Ishikawa (cell line): ENCODE measurements around the gene GH1.

Experiments used
- CEBPB ChIP-seq: IDR thresholded peaks from 2 replicates; pipeline ENCODE4 v1.6.1; 2012
- CREB1 ChIP-seq: IDR thresholded peaks from 2 replicates; pipeline ENCODE4 v1.6.1; 2012; ENCODE audit warnings: low read depth
- EGR1 ChIP-seq: IDR thresholded peaks from 2 replicates; pipeline ENCODE4 v1.6.1; 2012
- EP300 ChIP-seq: IDR thresholded peaks from 2 replicates; pipeline ENCODE4 v1.6.1; 2012; ENCODE audit warnings: borderline replicate concordance
- FOXM1 ChIP-seq: IDR thresholded peaks from 2 replicates; pipeline ENCODE4 v1.6.1; 2012; ENCODE audit warnings: low read depth, borderline replicate concordance
- NFIC ChIP-seq: IDR thresholded peaks from 2 replicates; pipeline ENCODE4 v1.6.1; 2012
- RAD21 ChIP-seq: IDR thresholded peaks from 2 replicates; pipeline ENCODE4 v1.6.1; 2012; ENCODE audit warnings: low read depth
- TAF1 ChIP-seq: IDR thresholded peaks from 2 replicates; pipeline ENCODE4 v1.6.1; 2012; ENCODE audit warnings: low read depth, mild to moderate bottlenecking
- TCF12 ChIP-seq: IDR thresholded peaks from 2 replicates; pipeline ENCODE4 v1.6.1; 2012; ENCODE audit warnings: low read depth
- TEAD4 ChIP-seq: IDR thresholded peaks from 2 replicates; pipeline ENCODE4 v1.6.1; 2012
- USF1 ChIP-seq: IDR thresholded peaks from 2 replicates; pipeline ENCODE4 v1.6.1; 2012
- YY1 ChIP-seq: IDR thresholded peaks from 2 replicates; pipeline ENCODE4 v1.6.1; 2012; ENCODE audit warnings: low read depth
- ZBTB7A ChIP-seq: IDR thresholded peaks from 2 replicates; pipeline ENCODE4 v1.6.1; 2012; ENCODE audit warnings: low read depth
- TF ChIP-seq, protein P1 (sequence below): IDR thresholded peaks from 2 replicates; pipeline ENCODE4 v1.6.1; 2012; ENCODE audit warnings: low read depth, mild to moderate bottlenecking
- TF ChIP-seq, protein P2 (sequence below): IDR thresholded peaks from 2 replicates; pipeline ENCODE4 v1.6.1; 2012

The GH1 gene

DNA sequence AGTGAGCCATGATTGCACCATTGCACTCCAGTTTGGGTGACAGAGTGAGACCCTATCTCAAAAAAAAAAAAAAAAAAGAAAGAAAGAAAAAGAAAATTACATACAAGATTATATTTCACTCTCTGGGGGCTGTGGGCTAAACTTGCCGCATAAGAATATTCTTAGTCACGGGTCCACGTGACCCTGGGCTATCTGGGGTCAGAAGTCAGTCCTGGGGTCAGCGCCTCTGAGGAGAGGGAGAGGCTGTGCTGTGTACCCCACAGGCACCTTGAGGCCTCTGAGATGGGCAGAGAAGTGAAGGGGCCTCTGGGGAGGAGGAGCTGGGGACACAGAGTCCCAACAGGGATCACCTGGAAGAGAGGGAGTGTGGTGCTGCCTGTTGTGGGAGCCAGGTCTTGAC is 19.3 kb upstream of the GH1 start:
- no peak for TF ChIP-seq YY1
- TF ChIP-seq TEAD4 = no peak
- TF ChIP-seq ZBTB7A = no peak
- TF ChIP-seq TCF12 = no peak
- TF ChIP-seq, protein P1, sequence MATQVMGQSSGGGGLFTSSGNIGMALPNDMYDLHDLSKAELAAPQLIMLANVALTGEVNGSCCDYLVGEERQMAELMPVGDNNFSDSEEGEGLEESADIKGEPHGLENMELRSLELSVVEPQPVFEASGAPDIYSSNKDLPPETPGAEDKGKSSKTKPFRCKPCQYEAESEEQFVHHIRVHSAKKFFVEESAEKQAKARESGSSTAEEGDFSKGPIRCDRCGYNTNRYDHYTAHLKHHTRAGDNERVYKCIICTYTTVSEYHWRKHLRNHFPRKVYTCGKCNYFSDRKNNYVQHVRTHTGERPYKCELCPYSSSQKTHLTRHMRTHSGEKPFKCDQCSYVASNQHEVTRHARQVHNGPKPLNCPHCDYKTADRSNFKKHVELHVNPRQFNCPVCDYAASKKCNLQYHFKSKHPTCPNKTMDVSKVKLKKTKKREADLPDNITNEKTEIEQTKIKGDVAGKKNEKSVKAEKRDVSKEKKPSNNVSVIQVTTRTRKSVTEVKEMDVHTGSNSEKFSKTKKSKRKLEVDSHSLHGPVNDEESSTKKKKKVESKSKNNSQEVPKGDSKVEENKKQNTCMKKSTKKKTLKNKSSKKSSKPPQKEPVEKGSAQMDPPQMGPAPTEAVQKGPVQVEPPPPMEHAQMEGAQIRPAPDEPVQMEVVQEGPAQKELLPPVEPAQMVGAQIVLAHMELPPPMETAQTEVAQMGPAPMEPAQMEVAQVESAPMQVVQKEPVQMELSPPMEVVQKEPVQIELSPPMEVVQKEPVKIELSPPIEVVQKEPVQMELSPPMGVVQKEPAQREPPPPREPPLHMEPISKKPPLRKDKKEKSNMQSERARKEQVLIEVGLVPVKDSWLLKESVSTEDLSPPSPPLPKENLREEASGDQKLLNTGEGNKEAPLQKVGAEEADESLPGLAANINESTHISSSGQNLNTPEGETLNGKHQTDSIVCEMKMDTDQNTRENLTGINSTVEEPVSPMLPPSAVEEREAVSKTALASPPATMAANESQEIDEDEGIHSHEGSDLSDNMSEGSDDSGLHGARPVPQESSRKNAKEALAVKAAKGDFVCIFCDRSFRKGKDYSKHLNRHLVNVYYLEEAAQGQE = no peak
- TF ChIP-seq CREB1 = no peak
- TF ChIP-seq, protein P2, sequence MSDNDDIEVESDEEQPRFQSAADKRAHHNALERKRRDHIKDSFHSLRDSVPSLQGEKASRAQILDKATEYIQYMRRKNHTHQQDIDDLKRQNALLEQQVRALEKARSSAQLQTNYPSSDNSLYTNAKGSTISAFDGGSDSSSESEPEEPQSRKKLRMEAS = no peak
- no peak for TF ChIP-seq RAD21
- TF ChIP-seq USF1 = no peak
- TF ChIP-seq TAF1 = no peak

DNA sequence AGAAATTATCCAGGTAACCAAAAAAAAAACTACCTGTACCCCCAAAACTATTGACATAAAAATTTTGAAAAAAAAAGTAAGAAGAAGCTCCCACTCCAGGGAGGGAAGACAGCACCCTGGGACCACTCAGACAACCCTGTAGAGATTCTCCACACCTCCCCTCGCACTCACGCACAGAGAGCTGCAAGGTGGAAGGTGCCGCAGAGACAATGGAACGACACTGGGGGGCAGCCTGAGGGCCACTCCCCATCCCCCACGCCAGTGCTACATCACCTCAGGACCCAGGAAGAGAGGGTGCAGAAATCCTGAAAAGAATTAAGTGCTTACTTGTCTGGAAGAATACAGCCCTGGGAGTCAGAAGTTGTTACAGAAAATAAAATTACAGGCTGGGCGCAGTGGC is 18.7 kb upstream of the GH1 start:
- no peak for TF ChIP-seq TEAD4
- TF ChIP-seq, protein P2 = no peak
- TF ChIP-seq CREB1 = no peak
- no peak for TF ChIP-seq USF1
- no peak for TF ChIP-seq RAD21
- TF ChIP-seq FOXM1 = no peak
- TF ChIP-seq, protein P1 = no peak
- TF ChIP-seq EP300 = no peak
- TF ChIP-seq NFIC = no peak
- TF ChIP-seq CEBPB = no peak
- no peak for TF ChIP-seq YY1
- TF ChIP-seq ZBTB7A = no peak
- no peak for TF ChIP-seq TCF12
- TF ChIP-seq TAF1 = no peak
- TF ChIP-seq EGR1 = no peak

- TF ChIP-seq, protein P1 = no peak
- no peak for TF ChIP-seq TAF1
- TF ChIP-seq EGR1 = no peak
- TF ChIP-seq NFIC = no peak
- no peak for TF ChIP-seq YY1
- TF ChIP-seq TCF12 = no peak
- no peak for TF ChIP-seq FOXM1
- TF ChIP-seq TEAD4 = no peak
- no peak for TF ChIP-seq EP300
- no peak for TF ChIP-seq CREB1
Measured at GRCh38 chr17:63934183-63935112, 15.8 kb upstream of the GH1 start.

DNA sequence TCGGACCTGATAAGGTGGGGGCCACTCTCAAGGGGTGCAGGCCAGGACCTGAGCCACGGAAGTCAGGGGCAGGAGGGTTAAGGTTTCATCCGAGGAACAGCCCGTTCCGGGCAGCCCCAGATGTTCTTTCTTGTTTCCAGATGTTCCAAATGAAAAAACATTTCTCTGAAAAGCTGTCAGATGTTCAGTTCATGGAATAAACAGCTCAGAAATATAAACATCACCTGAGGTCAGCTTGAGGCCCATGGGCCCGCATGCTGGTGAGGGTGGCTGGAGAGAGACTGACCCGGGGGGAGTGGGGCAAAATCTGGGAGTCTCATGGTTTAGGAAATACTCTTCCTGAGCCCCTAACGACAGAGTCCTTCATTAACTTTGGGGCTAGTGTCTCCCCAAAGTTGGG is 15.0 kb upstream of the GH1 start:
- TF ChIP-seq CEBPB (no peak), CREB1 (no peak), USF1 (no peak), FOXM1 (no peak), TCF12 (no peak), EP300 (no peak), NFIC (no peak), ZBTB7A (no peak), EGR1 (no peak), TEAD4 (no peak), TAF1 (no peak), YY1 (no peak), RAD21 (no peak)
- TF ChIP-seq, protein P1 = no peak
- TF ChIP-seq, protein P2 = no peak
